SK-N-SH (cell line): Measurements from ENCODE around the gene ADAMTS14. TPM values are rescaled to one million over a fixed set of nuclear protein-coding genes. Genes with fewer than 3 reads are reported as not detected.

Experiments
- CTCF ChIA-PET: fragments of 300-600, 350-600 bp; formaldehyde crosslinking; extraction: SDS; loops from one replicate; lab custom pipeline; 2021; lab: Yijun Ruan, JAX
- POLR2A ChIA-PET: fragments of 350-600 bp; sonication (Branson Sonifier 250); formaldehyde crosslinking; extraction: SDS; loops from one replicate; lab custom pipeline; 2020; ENCODE audit warnings: antibody characterized with exemption, inconsistent platforms; lab: Yijun Ruan, JAX
- DNase-seq: peaks from one replicate; pipeline ENCODE4 v3.0.0; 2012
- H2AFZ ChIP-seq: fragments of 200-600 bp; sonication (generic); 2 replicates; pipeline ENCODE4 v1.8.1; 2016; ENCODE audit warnings: antibody characterized with exemption, mild to moderate bottlenecking, low read depth
- H3F3A ChIP-seq: fragments of 200-600 bp; sonication (generic); replicated peaks from 2 replicates; pipeline ENCODE3; 2016; ENCODE audit warnings: antibody characterized with exemption, mild to moderate bottlenecking; ENCODE audit not compliant: insufficient read depth
- H3K27ac ChIP-seq, 2 experiments: fragments of 200-500 bp in 1 of 2; fragments of 200-600 bp in 1 of 2; sonication (Bioruptor generic) in 1 of 2; sonication (generic), shearing (Covaris generic) in 1 of 2; 2 replicates each; pipeline versions ENCODE4 v1.5.1 to v1.6.1; 2014 to 2016; ENCODE audit warnings: low read depth in 2 of 2, inconsistent platforms in 1 of 2, low read length in 1 of 2, mild to moderate bottlenecking in 1 of 2, mixed read lengths in 1 of 2
- H3K27me3 ChIP-seq: fragments of 200-600 bp; sonication (generic), shearing (Covaris generic); 2 replicates; pipeline ENCODE4 v1.6.1; 2016; ENCODE audit warnings: mixed run types; ENCODE audit not compliant: insufficient read depth
- H3K36me3 ChIP-seq, 2 experiments: fragments of 200-500 bp in 1 of 2; fragments of 200-600 bp in 1 of 2; sonication (Bioruptor generic) in 1 of 2; sonication (generic) in 1 of 2; replicated peaks in 1 of 2; 2 replicates each; pipeline versions ENCODE3 to v1.5.1; 2014 to 2016; ENCODE audit warnings: low read length in 1 of 2, mild to moderate bottlenecking in 1 of 2; ENCODE audit not compliant: insufficient read depth in 2 of 2, control insufficient read depth in 1 of 2
- H3K4me1 ChIP-seq, 2 experiments: fragments of 200-500 bp in 1 of 2; fragments of 200-600 bp in 1 of 2; sonication (Bioruptor generic) in 1 of 2; sonication (generic), shearing (Covaris generic) in 1 of 2; 2 replicates each; pipeline versions ENCODE4 v1.5.1 to v1.6.1; 2014 to 2016; ENCODE audit warnings: low read depth in 1 of 2, low read length in 1 of 2, mixed run types in 1 of 2; ENCODE audit not compliant: insufficient read depth in 2 of 2, control insufficient read depth in 1 of 2
- H3K4me2 ChIP-seq: fragments of 200-600 bp; sonication (generic), shearing (Covaris generic); 2 replicates; pipeline ENCODE4 v1.6.1; 2017; ENCODE audit warnings: mixed run types
- H3K4me3 ChIP-seq, 2 experiments: fragments of 200-500 bp in 1 of 2; fragments of 200-600 bp in 1 of 2; sonication (Bioruptor generic) in 1 of 2; sonication (generic), shearing (Covaris generic) in 1 of 2; 2 replicates each; pipeline versions ENCODE4 v1.5.1 to v1.8.1; 2014 to 2016; ENCODE audit warnings: low read depth in 2 of 2, inconsistent platforms in 1 of 2, low read length in 1 of 2, mild to moderate bottlenecking in 1 of 2, mixed read lengths in 1 of 2, moderate library complexity in 1 of 2
- H3K79me2 ChIP-seq: fragments of 200-600 bp; sonication (generic); 2 replicates; pipeline ENCODE4 v1.8.1; 2017; ENCODE audit warnings: mild to moderate bottlenecking; ENCODE audit not compliant: insufficient read depth
- H3K9ac ChIP-seq: fragments of 200-600 bp; sonication (generic); 2 replicates; pipeline ENCODE4 v1.6.1; 2017; ENCODE audit warnings: mixed run types
- H3K9me2 ChIP-seq: fragments of 200-600 bp; sonication (generic); 2 replicates; pipeline ENCODE4 v1.6.1; 2017; ENCODE audit warnings: mixed run types
- H3K9me3 ChIP-seq: fragments of 200-600 bp; sonication (generic); 2 replicates; pipeline ENCODE4 v1.6.1; 2017; ENCODE audit warnings: mixed run types, mild to moderate bottlenecking, moderate library complexity
- H4K20me1 ChIP-seq: fragments of 200-600 bp; sonication (generic); 2 replicates; pipeline ENCODE4 v1.6.1; 2017; ENCODE audit warnings: mild to moderate bottlenecking, mixed run types; ENCODE audit not compliant: insufficient read depth
- CHD2 ChIP-seq: fragments of 150-350 bp; IDR thresholded peaks from 2 replicates; pipeline ENCODE4 v1.6.1; 2018; ENCODE audit warnings: low read length; ENCODE audit not compliant: partially characterized antibody
- FOSL2 ChIP-seq: IDR thresholded peaks from 2 replicates; pipeline ENCODE4 v1.4.0; 2012; ENCODE audit warnings: low read depth, mild to moderate bottlenecking, moderate library complexity, borderline replicate concordance
- FOXM1 ChIP-seq: IDR thresholded peaks from 2 replicates; pipeline ENCODE4 v1.4.0; 2012; ENCODE audit warnings: low read depth, mild to moderate bottlenecking
- GABPA ChIP-seq: IDR thresholded peaks from 2 replicates; pipeline ENCODE4 v1.4.0; 2012; ENCODE audit warnings: low read depth, mild to moderate bottlenecking
- GATA2 ChIP-seq: sonication (generic); formaldehyde crosslinking; IDR thresholded peaks from 2 replicates; pipeline ENCODE4 v1.5.0; 2020; ENCODE audit warnings: mild to moderate bottlenecking, missing genetic modification reagents
- MEF2A ChIP-seq: IDR thresholded peaks from 2 replicates; pipeline ENCODE4 v1.4.0; 2012; ENCODE audit warnings: low read depth, borderline replicate concordance
- MXI1 ChIP-seq: IDR thresholded peaks from 2 replicates; pipeline ENCODE4 v1.6.1; 2012; ENCODE audit warnings: mild to moderate bottlenecking, low read depth, low read length, improper control_type of control experiment
- NFIC ChIP-seq: IDR thresholded peaks from 2 replicates; pipeline ENCODE4 v1.4.0; 2012; ENCODE audit warnings: borderline replicate concordance
- NRF1 ChIP-seq: IDR thresholded peaks from 2 replicates; pipeline ENCODE4 v1.6.1; 2012; ENCODE audit warnings: low read depth, mild to moderate bottlenecking, low read length
- POLR2AphosphoS5 ChIP-seq: IDR thresholded peaks from 2 replicates; pipeline ENCODE4 v1.6.1; 2012; ENCODE audit warnings: low read depth, low read length
- RAD21 ChIP-seq: IDR thresholded peaks from 2 replicates; pipeline ENCODE4 v1.6.1; 2012; ENCODE audit warnings: mild to moderate bottlenecking, low read length
- RCOR1 ChIP-seq: fragments of 150-350 bp; IDR thresholded peaks from 2 replicates; pipeline ENCODE4 v1.6.1; 2017; ENCODE audit warnings: antibody characterized with exemption, low read length
- SMC3 ChIP-seq: IDR thresholded peaks from 2 replicates; pipeline ENCODE4 v1.6.1; 2012; ENCODE audit warnings: low read depth, low read length, improper control_type of control experiment
- TCF12 ChIP-seq: IDR thresholded peaks from 2 replicates; pipeline ENCODE4 v1.4.0; 2012
- WGBS: methylation state at CpG from one replicate; pipeline ENCODE4 v1.1.6; 2017; ENCODE audit warnings: low lambda C conversion rate; 5-methylcytosine and 5-hydroxymethylcytosine counted together
- polyA plus RNA-seq, 3 experiments: library from polyadenylated mRNA; depleted of rRNA; stranded (reverse); fragments of >200 nt; gene quantifications; 2 replicates each; pipeline ENCODE4 v1.2.3, GENCODE V29; 2012
- TF ChIP-seq, protein P1 (sequence below): fragments of 150-350 bp; IDR thresholded peaks from 2 replicates; pipeline ENCODE4 v1.6.1; 2016; ENCODE audit warnings: mild to moderate bottlenecking, low read depth, low read length
- TF ChIP-seq, protein P2 (sequence below): IDR thresholded peaks from 2 replicates; pipeline ENCODE4 v1.6.1; 2012; ENCODE audit warnings: mild to moderate bottlenecking, low read depth, low read length, moderate library complexity
- TF ChIP-seq, protein P3 (sequence below): IDR thresholded peaks from 2 replicates; pipeline ENCODE4 v1.4.0; 2012; ENCODE audit warnings: low read depth, borderline replicate concordance
- TF ChIP-seq, protein P4 (sequence below): IDR thresholded peaks from 2 replicates; pipeline ENCODE4; 2012

The ADAMTS14 gene
- polyA plus RNA-seq, 1 of the 3 experiments (the other 2 are of a cell fraction) = 1.1 TPM

GRCh38 chr10:70784471-70784870, 112.2 kb downstream of the ADAMTS14 start:
- no peaks in the 10 kb centered on the region for H3K9me3 ChIP-seq
- H3K9me2 ChIP-seq = no peaks in the 10 kb centered on the region
- H3K27me3 ChIP-seq = 0 out of 2 replicates have a peak, but pooled peaks cover 12% of the 10 kb centered on the region
- H3K4me1 ChIP-seq = no peaks in the 10 kb centered on the region; a peak in 1 of 4 replicates
- no peak overlapping the region for H3K4me2 ChIP-seq
- 67% methylated on average over 2 of the region's 2 CpGs for WGBS
- H3K79me2 ChIP-seq = no peaks in the 10 kb centered on the region
- no peaks in the 10 kb centered on the region for H3K36me3 ChIP-seq
- no peaks in the 10 kb centered on the region for H3F3A ChIP-seq
- H3K27ac ChIP-seq = no peak overlapping the region
- no peak overlapping the region for H3K4me3 ChIP-seq
- no peaks in the 10 kb centered on the region for H4K20me1 ChIP-seq
- DNase-seq = peak; percentile 5
- TF ChIP-seq, protein P1, sequence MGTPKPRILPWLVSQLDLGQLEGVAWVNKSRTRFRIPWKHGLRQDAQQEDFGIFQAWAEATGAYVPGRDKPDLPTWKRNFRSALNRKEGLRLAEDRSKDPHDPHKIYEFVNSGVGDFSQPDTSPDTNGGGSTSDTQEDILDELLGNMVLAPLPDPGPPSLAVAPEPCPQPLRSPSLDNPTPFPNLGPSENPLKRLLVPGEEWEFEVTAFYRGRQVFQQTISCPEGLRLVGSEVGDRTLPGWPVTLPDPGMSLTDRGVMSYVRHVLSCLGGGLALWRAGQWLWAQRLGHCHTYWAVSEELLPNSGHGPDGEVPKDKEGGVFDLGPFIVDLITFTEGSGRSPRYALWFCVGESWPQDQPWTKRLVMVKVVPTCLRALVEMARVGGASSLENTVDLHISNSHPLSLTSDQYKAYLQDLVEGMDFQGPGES = no peak
- TF ChIP-seq, protein P2, sequence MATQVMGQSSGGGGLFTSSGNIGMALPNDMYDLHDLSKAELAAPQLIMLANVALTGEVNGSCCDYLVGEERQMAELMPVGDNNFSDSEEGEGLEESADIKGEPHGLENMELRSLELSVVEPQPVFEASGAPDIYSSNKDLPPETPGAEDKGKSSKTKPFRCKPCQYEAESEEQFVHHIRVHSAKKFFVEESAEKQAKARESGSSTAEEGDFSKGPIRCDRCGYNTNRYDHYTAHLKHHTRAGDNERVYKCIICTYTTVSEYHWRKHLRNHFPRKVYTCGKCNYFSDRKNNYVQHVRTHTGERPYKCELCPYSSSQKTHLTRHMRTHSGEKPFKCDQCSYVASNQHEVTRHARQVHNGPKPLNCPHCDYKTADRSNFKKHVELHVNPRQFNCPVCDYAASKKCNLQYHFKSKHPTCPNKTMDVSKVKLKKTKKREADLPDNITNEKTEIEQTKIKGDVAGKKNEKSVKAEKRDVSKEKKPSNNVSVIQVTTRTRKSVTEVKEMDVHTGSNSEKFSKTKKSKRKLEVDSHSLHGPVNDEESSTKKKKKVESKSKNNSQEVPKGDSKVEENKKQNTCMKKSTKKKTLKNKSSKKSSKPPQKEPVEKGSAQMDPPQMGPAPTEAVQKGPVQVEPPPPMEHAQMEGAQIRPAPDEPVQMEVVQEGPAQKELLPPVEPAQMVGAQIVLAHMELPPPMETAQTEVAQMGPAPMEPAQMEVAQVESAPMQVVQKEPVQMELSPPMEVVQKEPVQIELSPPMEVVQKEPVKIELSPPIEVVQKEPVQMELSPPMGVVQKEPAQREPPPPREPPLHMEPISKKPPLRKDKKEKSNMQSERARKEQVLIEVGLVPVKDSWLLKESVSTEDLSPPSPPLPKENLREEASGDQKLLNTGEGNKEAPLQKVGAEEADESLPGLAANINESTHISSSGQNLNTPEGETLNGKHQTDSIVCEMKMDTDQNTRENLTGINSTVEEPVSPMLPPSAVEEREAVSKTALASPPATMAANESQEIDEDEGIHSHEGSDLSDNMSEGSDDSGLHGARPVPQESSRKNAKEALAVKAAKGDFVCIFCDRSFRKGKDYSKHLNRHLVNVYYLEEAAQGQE = no peak
- TF ChIP-seq FOSL2 (no peak), MEF2A (no peak), RCOR1 (no peak), RAD21 (no peak), SMC3 (no peak), FOXM1 (no peak), GATA2 (no peak), CHD2 (no peak), TCF12 (no peak), GABPA (no peak), POLR2AphosphoS5 (no peak), MXI1 (no peak), NFIC (no peak), NRF1 (no peak)
- TF ChIP-seq, protein P3, sequence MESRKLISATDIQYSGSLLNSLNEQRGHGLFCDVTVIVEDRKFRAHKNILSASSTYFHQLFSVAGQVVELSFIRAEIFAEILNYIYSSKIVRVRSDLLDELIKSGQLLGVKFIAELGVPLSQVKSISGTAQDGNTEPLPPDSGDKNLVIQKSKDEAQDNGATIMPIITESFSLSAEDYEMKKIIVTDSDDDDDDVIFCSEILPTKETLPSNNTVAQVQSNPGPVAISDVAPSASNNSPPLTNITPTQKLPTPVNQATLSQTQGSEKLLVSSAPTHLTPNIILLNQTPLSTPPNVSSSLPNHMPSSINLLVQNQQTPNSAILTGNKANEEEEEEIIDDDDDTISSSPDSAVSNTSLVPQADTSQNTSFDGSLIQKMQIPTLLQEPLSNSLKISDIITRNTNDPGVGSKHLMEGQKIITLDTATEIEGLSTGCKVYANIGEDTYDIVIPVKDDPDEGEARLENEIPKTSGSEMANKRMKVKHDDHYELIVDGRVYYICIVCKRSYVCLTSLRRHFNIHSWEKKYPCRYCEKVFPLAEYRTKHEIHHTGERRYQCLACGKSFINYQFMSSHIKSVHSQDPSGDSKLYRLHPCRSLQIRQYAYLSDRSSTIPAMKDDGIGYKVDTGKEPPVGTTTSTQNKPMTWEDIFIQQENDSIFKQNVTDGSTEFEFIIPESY = no peak
- TF ChIP-seq, protein P4, sequence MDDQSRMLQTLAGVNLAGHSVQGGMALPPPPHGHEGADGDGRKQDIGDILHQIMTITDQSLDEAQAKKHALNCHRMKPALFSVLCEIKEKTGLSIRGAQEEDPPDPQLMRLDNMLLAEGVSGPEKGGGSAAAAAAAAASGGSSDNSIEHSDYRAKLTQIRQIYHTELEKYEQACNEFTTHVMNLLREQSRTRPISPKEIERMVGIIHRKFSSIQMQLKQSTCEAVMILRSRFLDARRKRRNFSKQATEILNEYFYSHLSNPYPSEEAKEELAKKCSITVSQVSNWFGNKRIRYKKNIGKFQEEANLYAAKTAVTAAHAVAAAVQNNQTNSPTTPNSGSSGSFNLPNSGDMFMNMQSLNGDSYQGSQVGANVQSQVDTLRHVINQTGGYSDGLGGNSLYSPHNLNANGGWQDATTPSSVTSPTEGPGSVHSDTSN = no peak
- no peak overlapping the region for H2AFZ ChIP-seq
- ChIA-PET CTCF (no interaction called here), POLR2A (no interaction called here)
- H3K9ac ChIP-seq = no peak overlapping the region
